ENCODE results near the gene ATP8A1.

- TF ChIP-seq EZH2 (IDR thresholded peaks at IDR 0.05) = no peak
- no peak for TF ChIP-seq POLR2AphosphoS5 (IDR thresholded peaks at IDR 0.05; ENCODE audit: borderline replicate concordance, low read depth, low read length)
- TF ChIP-seq FOXP2 (optimal IDR thresholded peaks at IDR 0.05; ENCODE audit: control extremely low read depth, extremely low read length, insufficient read depth) = no peak
These were observed 169.7 kb downstream of the ATP8A1 start for GRCh38 chr4:42487230-42487629.
